Brain microvascular endothelial cell (primary cell): ENCODE measurements around the gene EPB41L3.

Source experiments
- DNase-seq: peaks from one replicate; pipeline ENCODE4 v3.0.0-alpha.2; 2020
- H3K27ac ChIP-seq: fragments of 250-450 bp; sonication (Bioruptor Pico); 2 replicates; pipeline ENCODE4 v1.5.1; 2020; ENCODE audit warnings: mild to moderate bottlenecking, moderate library complexity
- H3K27me3 ChIP-seq: fragments of 250-450 bp; sonication (Bioruptor Pico); replicated peaks from 2 replicates; pipeline ENCODE4 v1.5.1; 2020; ENCODE audit warnings: mild to moderate bottlenecking
- H3K36me3 ChIP-seq: fragments of 250-450 bp; sonication (Bioruptor Pico); replicated peaks from 2 replicates; pipeline ENCODE4 v1.5.1; 2020; ENCODE audit warnings: mild to moderate bottlenecking
- H3K4me3 ChIP-seq: 2 replicates; pipeline ENCODE4 v1.5.1; 2011; ENCODE audit warnings: low read depth, mild to moderate bottlenecking, control low read depth, low read length, moderate library complexity
- in situ Hi-C: cut with HindIII; loops from 2 replicates; pipeline ENCODE4 v1.10.0; 2017; ENCODE audit warnings: low sequenced_read_pairs, low pct_ligation_motif_present
- TF ChIP-seq, protein P1 (sequence below): IDR thresholded peaks from 2 replicates; pipeline ENCODE4 v1.5.1; 2011; ENCODE audit warnings: low read depth, mild to moderate bottlenecking, moderate library complexity, low read length, control low read depth, inconsistent platforms; ENCODE audit errors: missing control alignments

EPB41L3 gene

GRCh38 chr18:5434425-5434824 is 109.4 kb downstream of the EPB41L3 start:
- no peaks in the 10 kb centered on the region for H3K27me3 ChIP-seq
- H3K27ac ChIP-seq: no peak overlapping the region
- TF ChIP-seq, protein P1, sequence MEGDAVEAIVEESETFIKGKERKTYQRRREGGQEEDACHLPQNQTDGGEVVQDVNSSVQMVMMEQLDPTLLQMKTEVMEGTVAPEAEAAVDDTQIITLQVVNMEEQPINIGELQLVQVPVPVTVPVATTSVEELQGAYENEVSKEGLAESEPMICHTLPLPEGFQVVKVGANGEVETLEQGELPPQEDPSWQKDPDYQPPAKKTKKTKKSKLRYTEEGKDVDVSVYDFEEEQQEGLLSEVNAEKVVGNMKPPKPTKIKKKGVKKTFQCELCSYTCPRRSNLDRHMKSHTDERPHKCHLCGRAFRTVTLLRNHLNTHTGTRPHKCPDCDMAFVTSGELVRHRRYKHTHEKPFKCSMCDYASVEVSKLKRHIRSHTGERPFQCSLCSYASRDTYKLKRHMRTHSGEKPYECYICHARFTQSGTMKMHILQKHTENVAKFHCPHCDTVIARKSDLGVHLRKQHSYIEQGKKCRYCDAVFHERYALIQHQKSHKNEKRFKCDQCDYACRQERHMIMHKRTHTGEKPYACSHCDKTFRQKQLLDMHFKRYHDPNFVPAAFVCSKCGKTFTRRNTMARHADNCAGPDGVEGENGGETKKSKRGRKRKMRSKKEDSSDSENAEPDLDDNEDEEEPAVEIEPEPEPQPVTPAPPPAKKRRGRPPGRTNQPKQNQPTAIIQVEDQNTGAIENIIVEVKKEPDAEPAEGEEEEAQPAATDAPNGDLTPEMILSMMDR: no peak
- in situ Hi-C loops: no loop called here
- H3K4me3 ChIP-seq: no peak overlapping the region
- H3K36me3 ChIP-seq: no peaks in the 10 kb centered on the region
- DNase-seq: no peak

GRCh38 chr18:5431836-5432575 is 111.8 kb downstream of the EPB41L3 start:
- in situ Hi-C loops: no loop called here
- TF ChIP-seq, protein P1: no peak

GRCh38 chr18:5430131-5430530 is 113.7 kb downstream of the EPB41L3 start:
- Histone ChIP-seq H3K27ac (no peak overlapping the region), H3K27me3 (no peaks in the 10 kb centered on the region), H3K36me3 (no peaks in the 10 kb centered on the region), H3K4me3 (no peak overlapping the region)
- in situ Hi-C loops: no loop called here
- no peak for DNase-seq
- TF ChIP-seq, protein P1: no peak

More at GRCh38 chr18:5431836-5432575, 111.8 kb downstream of the EPB41L3 start:
- Histone ChIP-seq H3K27ac (no peak overlapping the region), H3K4me3 (no peak overlapping the region), H3K27me3 (no peaks in the 10 kb centered on the region), H3K36me3 (no peaks in the 10 kb centered on the region)
- no peak for DNase-seq

GRCh38 chr18:5429681-5430080 is 114.1 kb downstream of the EPB41L3 start:
- Histone ChIP-seq H3K27me3 (no peaks in the 10 kb centered on the region), H3K4me3 (no peak overlapping the region), H3K27ac (no peak overlapping the region), H3K36me3 (no peaks in the 10 kb centered on the region)
- in situ Hi-C loops: no loop called here
- TF ChIP-seq, protein P1: no peak
- DNase-seq: no peak

GRCh38 chr18:5425721-5426120 is 118.1 kb downstream of the EPB41L3 start:
- DNase-seq: no peak
- no peak overlapping the region for H3K4me3 ChIP-seq
- TF ChIP-seq, protein P1: no peak
- in situ Hi-C loops: no loop called here
- H3K36me3 ChIP-seq: no peaks in the 10 kb centered on the region
- no peak overlapping the region for H3K27ac ChIP-seq
- no peaks in the 10 kb centered on the region for H3K27me3 ChIP-seq
